Mucosa of descending colon (tissue), 3 donors: Measurements from ENCODE around the gene CPEB4. TPM values are rescaled to one million over a fixed set of nuclear protein-coding genes. Genes with fewer than 3 reads are reported as not detected.
A peak's percentile ranks its signal among the peaks of the same experiment; 100 is the strongest.

Experiments
- ATAC-seq: fragments of 200-7000 bp; cut with Tn5 transposase; one replicate; pipeline ENCODE4 v1.9.1; 2020; ENCODE audit warnings: mild to moderate bottlenecking, moderate library complexity
- DNase-seq, 3 donors: peaks; one replicate each; pipeline ENCODE4 v3.0.0-alpha.2; 2020
- H3K36me3 ChIP-seq: fragments of 200-600 bp; one replicate; pipeline ENCODE4 v1.8.0; 2021; ENCODE audit warnings: low read depth, mild to moderate bottlenecking
- H3K4me1 ChIP-seq: fragments of 200-600 bp; one replicate; pipeline ENCODE4 v1.8.0; 2021; ENCODE audit warnings: low read depth, mild to moderate bottlenecking
- H3K4me3 ChIP-seq: fragments of 200-600 bp; one replicate; pipeline ENCODE4 v1.8.0; 2021; ENCODE audit warnings: mild to moderate bottlenecking
- H3K9me3 ChIP-seq: fragments of 200-600 bp; one replicate; pipeline ENCODE4 v1.8.0; 2021; ENCODE audit warnings: mild to moderate bottlenecking
- intact Hi-C, 2 donors: fragments of 100-400 bp; cut with DNase I in 1 of 2; cut with micrococcal nuclease in 1 of 2; formaldehyde crosslinking; loops; one replicate each; pipeline versions ENCODE4 v1.11.0 to v1.11.1; 2022; cut with DNase I, micrococcal nuclease
- total RNA-seq, 3 donors: library from RNA; stranded (reverse); fragmentation: NEBNext Ultra II Directional in 2 of 3; extraction: Animal tissue kit (Norgen Biotek cat#: 25700) in 2 of 3; gene quantifications; one replicate each; pipeline versions ENCODE4 v1.2.1 to v1.2.4, GENCODE V29; 2021 to 2023
- TF ChIP-seq, protein P1 (sequence below): fragments of 200-600 bp; IDR thresholded peaks from one replicate; pipeline ENCODE4 v1.8.0; 2022; ENCODE audit warnings: antibody characterized with exemption, mild to moderate bottlenecking
- donor health status: DM: no; HTN: no; CAD: no; lungs with moderate emphysema.
- donor health status: DM: no; HTN: no; CAD: no.
- donor health status: DM: no; HTN: yes; CAD: no.

Gene CPEB4
- total RNA-seq, 3 donors from 2014 or later: 31.8 to 51.3 (median 32.1) TPM

DNA sequence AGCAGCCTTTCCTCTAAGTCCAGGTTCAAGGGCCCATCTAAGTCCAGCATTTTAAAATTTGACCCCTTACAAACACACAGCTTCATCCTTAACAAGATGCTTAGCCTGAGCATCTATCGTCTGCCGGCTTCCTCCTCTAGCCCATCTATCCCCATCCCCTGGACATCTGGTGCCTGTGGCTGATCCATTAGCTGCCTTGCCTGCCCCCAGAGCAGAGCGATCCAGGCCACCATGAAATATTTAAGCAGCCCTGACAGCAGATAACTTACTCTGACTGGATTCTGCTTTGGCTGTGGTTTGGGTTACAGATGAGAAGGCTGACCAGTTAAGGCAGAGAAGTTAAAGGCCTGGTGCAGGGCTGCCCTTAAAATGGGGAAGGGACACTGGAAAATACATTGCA lies 30.9 kb upstream of the CPEB4 start:
- DNase-seq (no peak), ATAC-seq (no peak)
- Histone ChIP-seq H3K4me3 (no peak overlapping the region), H3K36me3 (no peaks in the 10 kb centered on the region), H3K9me3 (no peaks in the 10 kb centered on the region), H3K4me1 (peaks cover 15% of the 10 kb centered on the region)
- intact Hi-C loops: no loop called here
- TF ChIP-seq, protein P1, sequence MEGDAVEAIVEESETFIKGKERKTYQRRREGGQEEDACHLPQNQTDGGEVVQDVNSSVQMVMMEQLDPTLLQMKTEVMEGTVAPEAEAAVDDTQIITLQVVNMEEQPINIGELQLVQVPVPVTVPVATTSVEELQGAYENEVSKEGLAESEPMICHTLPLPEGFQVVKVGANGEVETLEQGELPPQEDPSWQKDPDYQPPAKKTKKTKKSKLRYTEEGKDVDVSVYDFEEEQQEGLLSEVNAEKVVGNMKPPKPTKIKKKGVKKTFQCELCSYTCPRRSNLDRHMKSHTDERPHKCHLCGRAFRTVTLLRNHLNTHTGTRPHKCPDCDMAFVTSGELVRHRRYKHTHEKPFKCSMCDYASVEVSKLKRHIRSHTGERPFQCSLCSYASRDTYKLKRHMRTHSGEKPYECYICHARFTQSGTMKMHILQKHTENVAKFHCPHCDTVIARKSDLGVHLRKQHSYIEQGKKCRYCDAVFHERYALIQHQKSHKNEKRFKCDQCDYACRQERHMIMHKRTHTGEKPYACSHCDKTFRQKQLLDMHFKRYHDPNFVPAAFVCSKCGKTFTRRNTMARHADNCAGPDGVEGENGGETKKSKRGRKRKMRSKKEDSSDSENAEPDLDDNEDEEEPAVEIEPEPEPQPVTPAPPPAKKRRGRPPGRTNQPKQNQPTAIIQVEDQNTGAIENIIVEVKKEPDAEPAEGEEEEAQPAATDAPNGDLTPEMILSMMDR: no peak

DNA sequence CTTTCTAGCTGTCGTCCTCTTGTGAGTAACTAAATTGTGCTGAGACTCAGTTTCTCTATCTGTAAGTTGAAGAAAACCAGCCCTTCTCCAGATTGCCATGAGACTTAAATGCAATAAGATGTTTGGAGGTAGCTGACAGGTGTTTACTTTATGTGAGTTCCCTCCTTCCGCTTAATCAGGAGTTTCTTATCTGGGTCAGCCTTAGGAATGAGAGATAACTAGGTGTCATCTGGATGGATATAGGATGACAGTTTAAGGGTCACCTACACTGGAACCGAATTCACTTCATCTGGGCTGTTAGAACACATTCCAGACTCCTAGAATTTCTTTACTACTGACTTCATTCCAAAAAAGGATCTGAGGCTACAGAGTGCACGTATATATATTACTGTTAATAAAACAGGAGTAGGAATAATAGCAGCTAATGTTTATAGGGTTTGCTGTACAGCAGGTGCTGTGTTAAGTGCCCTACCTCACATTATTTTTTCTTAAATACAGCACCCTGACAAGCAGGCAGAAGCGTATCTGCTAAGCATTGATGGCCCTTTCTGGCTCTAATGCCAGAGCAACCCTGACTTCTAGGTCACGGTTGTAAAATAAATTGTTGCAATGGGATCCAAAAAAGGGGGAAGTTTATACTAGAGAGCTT lies 30.0 kb upstream of the CPEB4 start:
- H3K36me3 ChIP-seq: no peaks in the 10 kb centered on the region
- TF ChIP-seq, protein P1: no peak

DNA sequence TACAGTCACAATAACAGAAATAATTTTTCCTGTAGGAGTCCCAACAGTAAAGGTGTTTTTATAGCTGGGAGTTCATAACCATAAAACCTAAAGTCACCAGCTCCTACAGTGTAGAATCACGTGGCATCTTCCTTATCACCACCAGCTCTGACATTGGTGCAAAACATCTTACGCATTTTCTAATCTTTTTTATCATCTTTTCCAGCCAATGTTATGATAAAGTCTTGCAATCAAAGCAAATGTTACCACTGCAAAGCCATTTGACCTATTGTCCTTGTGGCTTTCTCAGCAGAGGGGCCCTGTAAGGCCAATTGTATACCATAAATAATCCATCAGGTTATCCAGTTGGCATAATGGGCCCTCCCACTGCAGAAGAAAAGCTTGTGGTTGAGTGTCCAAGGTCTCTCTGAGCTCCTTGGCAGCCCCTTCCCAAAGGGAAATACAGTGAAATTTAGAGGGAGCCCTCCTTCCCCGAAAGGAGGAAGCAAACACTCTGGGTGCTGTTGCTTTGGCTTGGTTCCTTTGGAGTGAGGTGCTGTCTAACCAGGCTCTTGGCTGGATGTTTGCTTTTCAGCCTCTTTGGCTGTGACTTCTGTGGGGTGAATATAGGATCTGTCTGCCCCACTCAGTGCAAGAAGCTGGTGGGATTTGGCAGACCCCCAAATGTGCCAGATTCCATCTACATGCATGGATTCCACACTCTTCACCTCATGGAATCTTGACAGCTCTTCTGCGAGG lies 29.3 kb upstream of the CPEB4 start:
- no peaks in the 10 kb centered on the region for H3K36me3 ChIP-seq
- TF ChIP-seq, protein P1: no peak
- ATAC-seq: peak; percentile 88
- H3K9me3 ChIP-seq: no peaks in the 10 kb centered on the region
- DNase-seq: peak in 1 of 3 donors; percentile 25
- intact Hi-C loops: no loop called here
- H3K4me3 ChIP-seq: no peak overlapping the region
- H3K4me1 ChIP-seq: peaks cover 15% of the 10 kb centered on the region

More for the DNA sequence above, 30.0 kb upstream of the CPEB4 start:
- Histone ChIP-seq H3K4me3 (no peak overlapping the region), H3K9me3 (no peaks in the 10 kb centered on the region), H3K4me1 (peaks cover 15% of the 10 kb centered on the region)
- DNase-seq (no peak), ATAC-seq (no peak)
- intact Hi-C loops: no loop called here

DNA sequence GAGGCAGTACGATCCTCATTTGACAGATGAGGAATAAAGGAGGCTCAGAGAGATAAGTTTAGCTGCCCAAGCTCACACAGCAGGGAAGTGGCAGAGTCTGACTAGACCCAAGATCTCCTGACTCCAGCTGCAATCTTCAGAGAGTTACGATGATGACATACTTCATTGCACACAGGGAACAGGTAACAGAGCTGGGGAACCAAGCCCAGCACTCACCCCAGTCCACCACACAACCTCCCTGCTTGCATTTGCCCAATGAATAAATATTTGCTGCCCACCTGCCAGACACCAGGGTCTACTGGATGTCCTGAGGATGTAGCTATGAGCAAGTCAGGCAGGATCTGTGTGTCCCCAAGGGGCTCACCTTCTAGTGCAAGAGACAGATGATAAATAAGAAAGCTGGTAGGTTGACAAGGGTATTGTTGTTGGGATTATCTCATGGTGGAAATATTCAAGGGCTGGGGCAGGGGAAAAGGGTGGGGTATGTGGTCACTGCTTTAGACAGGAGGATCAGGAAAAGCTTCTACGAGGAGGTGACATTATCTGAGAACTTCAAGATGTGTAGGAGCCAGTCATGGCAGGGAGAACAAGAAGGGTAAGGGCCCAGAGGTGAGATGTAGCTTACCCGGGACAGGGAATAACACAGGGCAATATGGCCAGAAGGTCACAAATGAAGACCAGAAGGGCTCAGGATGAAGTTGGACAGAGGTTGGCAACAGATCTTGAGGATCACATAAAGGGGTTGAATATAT lies 28.6 kb upstream of the CPEB4 start:
- H3K9me3 ChIP-seq: no peaks in the 10 kb centered on the region
- ATAC-seq (peak; percentile 10), DNase-seq (no peak)
- H3K4me1 ChIP-seq: peaks cover 17% of the 10 kb centered on the region
- intact Hi-C loops: no loop called here
- H3K36me3 ChIP-seq: no peaks in the 10 kb centered on the region
- TF ChIP-seq, protein P1: no peak
- H3K4me3 ChIP-seq: no peak overlapping the region

DNA sequence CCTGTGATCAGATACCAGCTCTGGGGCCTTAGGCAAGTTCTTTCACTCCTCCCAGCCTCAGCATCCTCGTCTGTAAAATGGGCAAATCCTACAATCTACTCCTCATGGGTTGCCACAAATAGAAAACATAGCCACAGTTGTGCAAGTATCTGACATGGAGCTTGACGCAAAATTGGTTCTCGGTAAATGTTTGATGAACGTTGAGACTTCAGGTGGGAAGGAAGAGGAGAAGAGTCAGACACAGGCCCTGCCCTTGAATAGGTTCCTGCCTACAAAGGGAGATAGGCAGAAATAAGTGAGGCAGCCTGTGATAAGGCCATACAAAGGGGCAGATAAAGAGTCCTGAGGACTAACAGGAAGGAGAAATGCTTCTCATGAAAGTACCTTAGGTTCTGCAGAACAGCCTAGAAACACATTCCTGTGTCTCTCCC lies 26.1 kb upstream of the CPEB4 start:
- intact Hi-C loops: no loop called here
- H3K36me3 ChIP-seq: no peaks in the 10 kb centered on the region
- TF ChIP-seq, protein P1: no peak
- DNase-seq: no peak
- ATAC-seq: no peak
- no peaks in the 10 kb centered on the region for H3K9me3 ChIP-seq
- H3K4me3 ChIP-seq: no peak overlapping the region
- H3K4me1 ChIP-seq: peaks cover 20% of the 10 kb centered on the region
